NCI-H510A treated with DMSO at 0.1 percent for 48 hours (cell line): ENCODE measurements around the gene CAPZA3.
"Not testable (repeated sequence)": the region's sequence is repeated elsewhere in the genome, so short reads cannot be mapped to it uniquely, and the experiment has no call there.

Experiments
- DNase-seq: peaks from one replicate; lab custom pipeline; 2025; lab: John Stamatoyannopoulos, UW

The CAPZA3 gene, protein sequence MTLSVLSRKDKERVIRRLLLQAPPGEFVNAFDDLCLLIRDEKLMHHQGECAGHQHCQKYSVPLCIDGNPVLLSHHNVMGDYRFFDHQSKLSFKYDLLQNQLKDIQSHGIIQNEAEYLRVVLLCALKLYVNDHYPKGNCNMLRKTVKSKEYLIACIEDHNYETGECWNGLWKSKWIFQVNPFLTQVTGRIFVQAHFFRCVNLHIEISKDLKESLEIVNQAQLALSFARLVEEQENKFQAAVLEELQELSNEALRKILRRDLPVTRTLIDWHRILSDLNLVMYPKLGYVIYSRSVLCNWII

DNA sequence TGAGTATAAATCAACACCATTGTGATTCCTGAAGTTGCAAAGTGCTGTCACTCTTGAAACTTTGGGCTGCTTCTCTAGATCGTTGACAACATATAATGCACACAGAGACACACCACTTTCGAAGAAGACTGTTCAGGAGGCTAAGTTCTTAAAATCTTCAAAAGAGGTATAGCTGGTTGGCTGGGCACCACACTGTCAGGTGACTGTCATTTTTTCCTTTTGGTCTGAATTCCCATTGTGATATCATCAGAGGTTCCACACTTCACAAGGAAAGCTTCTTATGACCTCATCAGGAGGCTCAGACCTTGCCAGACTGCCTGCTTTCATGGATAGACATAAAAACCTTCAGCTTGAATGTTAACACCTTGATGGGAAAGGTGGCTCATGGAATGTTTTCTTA lies at the start of gene CAPZA3, which contains the start of gene PLCZ1:
CAPZA3 (plus strand) TSS at position 301 of the 400 bp plus-strand sequence. CDS start 150 bp downstream, outside the sequence.
PLCZ1 (minus strand) TSS at position 194 of the 400 bp plus-strand sequence. CDS start 641 bp downstream, outside the sequence.
- DNase-seq, result no peak

DNA sequence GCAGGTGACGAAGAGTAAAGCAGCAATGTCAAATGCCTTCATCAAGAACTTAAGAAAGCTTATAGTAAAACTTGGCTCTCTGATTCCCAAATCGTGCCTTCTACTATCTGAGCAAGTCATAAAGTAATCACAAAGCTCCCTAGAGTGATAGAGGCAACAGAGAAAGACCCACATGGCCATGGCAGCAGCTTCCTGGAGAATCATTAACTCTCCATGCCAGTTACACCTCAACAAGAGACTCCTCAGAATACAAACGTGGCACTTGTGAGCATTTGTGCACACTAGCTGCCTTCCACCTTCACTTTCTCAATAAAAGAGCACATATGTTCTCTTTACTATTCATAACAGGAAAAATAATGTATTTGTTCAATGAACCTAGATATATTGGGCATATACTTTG lies 48.1 kb upstream of the CAPZA3 start:
- DNase-seq, result no peak

GRCh38 chr12:18690653-18691052 lies 47.3 kb upstream of the CAPZA3 start:
- DNase-seq, result no peak

DNA sequence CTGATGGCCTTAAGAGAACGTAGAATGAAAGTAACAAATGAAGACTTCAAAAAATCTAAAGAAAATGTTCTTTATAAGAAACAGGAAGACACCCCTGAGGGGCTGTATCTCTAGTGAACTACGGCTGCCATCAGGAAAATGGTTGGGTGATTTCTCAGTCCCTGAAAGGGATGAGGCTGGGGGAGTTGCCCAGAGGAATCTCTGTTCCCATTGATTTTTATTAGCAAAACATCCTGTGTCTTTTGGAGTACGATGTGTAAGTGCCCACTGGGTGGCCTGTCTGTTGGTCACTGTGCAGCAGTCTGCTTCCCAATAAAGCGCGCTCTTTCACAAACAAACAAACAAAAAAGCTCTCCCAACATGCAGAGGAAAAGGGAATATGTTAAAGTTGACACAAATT lies 43.9 kb upstream of the CAPZA3 start:
- DNase-seq, result not testable (repeated sequence)

DNA sequence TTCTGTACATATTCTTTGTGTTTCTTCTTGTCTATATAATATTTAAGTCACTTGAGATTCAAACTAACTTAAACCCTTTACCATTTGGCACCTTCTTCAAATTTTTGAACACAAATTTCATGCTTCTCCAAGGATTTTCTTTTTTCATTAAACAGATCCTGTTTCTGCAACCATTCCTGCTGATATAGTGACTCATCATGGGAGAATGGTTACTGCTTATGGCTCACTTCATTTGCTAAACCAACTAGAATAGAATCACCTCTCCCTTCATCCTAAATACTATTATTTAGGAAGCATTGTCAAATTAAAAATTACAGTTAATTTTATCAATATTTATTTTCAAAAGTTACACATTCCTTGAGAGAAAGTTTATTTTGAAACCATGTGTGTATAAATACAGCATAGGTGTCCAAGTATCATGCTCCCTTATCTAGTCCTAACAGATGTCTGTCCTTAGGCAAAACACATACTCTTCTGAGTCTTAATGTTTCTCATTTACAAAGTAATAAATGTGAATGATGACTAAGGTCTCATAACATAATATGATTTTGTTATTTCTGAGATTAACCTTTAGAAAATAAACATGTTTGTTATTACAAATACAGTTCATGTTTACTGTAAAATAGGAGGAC lies 40.8 kb upstream of the CAPZA3 start:
- DNase-seq, result no peak

- no peak for DNase-seq
Measured at GRCh38 chr12:18700271-18700670, 37.6 kb upstream of the CAPZA3 start.

GRCh38 chr12:18703321-18703720 lies 34.6 kb upstream of the CAPZA3 start:
- DNase-seq, result no peak

- no peak for DNase-seq
Measured at GRCh38 chr12:18703911-18704310, 34.0 kb upstream of the CAPZA3 start.

DNA sequence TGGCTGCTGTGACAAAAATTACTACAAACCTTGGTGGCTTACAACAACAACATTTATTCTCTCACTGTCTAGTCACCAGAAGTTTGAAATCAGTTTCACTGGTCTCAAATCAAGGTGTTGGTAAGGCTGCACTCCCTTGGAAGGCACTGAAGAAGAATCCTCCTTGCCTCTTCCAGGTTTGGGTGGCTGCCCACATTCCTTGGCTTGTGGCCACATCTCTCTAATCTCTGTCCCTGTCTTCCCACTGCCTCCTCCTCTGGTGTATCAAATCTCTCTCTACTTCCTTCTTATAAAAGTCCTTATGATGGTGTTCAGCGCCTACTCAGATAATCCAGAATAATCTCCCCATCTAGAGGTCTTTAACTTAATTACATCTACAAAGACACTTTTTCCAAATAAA lies 31.1 kb upstream of the CAPZA3 start:
- DNase-seq, result no peak

DNA sequence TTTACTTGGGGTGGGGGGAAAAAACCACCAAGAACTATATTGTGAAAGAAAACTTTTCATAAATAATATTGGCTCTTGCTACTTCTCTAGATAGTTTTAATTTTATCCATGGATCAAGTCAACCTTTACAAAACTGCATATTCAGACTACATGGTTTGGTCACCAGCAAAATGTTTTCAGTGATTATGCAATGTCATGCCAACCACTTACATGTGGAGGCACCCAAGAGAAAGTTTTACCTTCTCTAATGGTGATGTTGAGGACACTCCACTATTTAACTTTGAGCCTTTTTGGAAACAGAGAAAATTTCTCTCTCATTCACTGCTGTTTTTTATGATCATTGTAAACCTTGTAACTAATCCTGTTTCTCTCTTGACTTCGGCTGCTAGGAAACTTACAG lies 21.7 kb upstream of the CAPZA3 start:
- no peak for DNase-seq

- DNase-seq, result no peak
Measured at GRCh38 chr12:18718462-18718861, 19.5 kb upstream of the CAPZA3 start.

GRCh38 chr12:18719922-18720510 lies 17.9 kb upstream of the CAPZA3 start:
- DNase-seq, result no peak

- no peak for DNase-seq
Measured at GRCh38 chr12:18720690-18721089, 17.2 kb upstream of the CAPZA3 start.

DNA sequence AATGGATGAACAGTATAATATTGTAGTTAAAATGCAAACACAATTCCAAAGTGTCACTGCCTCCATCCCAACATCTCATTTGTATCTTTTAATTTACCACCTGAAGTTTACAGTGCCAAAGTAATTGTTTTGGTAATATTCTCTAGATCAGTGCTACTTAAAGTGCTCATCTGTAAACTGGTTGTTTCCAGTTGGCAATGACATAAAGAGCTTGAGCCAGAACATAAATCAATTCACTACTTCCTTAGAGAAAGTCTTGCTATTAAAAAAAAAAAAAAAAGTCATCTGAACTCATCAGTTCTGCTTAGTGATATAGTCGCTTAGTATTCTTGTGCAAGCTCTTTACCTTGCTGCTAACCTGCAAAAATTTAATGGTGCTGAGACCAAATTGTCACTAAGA lies 16.5 kb upstream of the CAPZA3 start:
- DNase-seq, result no peak

GRCh38 chr12:18723752-18724151 lies 14.2 kb upstream of the CAPZA3 start:
- DNase-seq, result no peak

- no peak for DNase-seq
Measured at GRCh38 chr12:18731156-18731555, 6.8 kb upstream of the CAPZA3 start.

GRCh38 chr12:18747895-18748294 lies 10.0 kb downstream of the CAPZA3 start:
- DNase-seq, result no peak

GRCh38 chr12:18749386-18749957 lies 11.6 kb downstream of the CAPZA3 start:
- DNase-seq, result no peak

GRCh38 chr12:18750085-18750484 lies 12.2 kb downstream of the CAPZA3 start:
- DNase-seq, result no peak

- no peak for DNase-seq
Measured at GRCh38 chr12:18751866-18752265, 13.9 kb downstream of the CAPZA3 start.

- DNase-seq, result no peak
Measured at GRCh38 chr12:18752280-18752920, 14.5 kb downstream of the CAPZA3 start.

GRCh38 chr12:18752947-18753346 lies 15.0 kb downstream of the CAPZA3 start:
- DNase-seq, result no peak
